Mucosa of gallbladder (tissue), 1 donor: ENCODE results near the gene ZCCHC7. TPM values are rescaled to one million over a fixed set of nuclear protein-coding genes. Genes with fewer than 3 reads are reported as not detected.
"Not testable (repeated sequence)": the region's sequence is repeated elsewhere in the genome, so short reads cannot be mapped to it uniquely, and the experiment has no call there.

Experiments used
- DNase-seq: peaks from one replicate; pipeline ENCODE4 v3.0.0-alpha.2; 2020; ENCODE audit warnings: low spot score
- total RNA-seq: library from RNA; stranded (reverse); gene quantifications from one replicate; pipeline ENCODE4 v1.2.1, GENCODE V29; 2021
- donor health status: DM: no; HTN: no; CAD: no.

The ZCCHC7 gene
- 16.5 TPM for total RNA-seq

- DNase-seq, result peak; percentile 96
Observed at GRCh38 chr9:37119907-37120842, at the start of gene ZCCHC7. TSS of gene ZCCHC7 (plus strand) at chr9:37120574.

GRCh38 chr9:37074790-37075189, 45.6 kb upstream of the ZCCHC7 start:
- not testable (repeated sequence) for DNase-seq

GRCh38 chr9:37079370-37080164, 40.8 kb upstream of the ZCCHC7 start:
- peak; percentile 93 for DNase-seq

- peak; percentile 12 for DNase-seq
Observed at GRCh38 chr9:37080165-37080628, 40.2 kb upstream of the ZCCHC7 start.

GRCh38 chr9:37081507-37081906, 38.9 kb upstream of the ZCCHC7 start:
- DNase-seq, result not testable (repeated sequence)

- no peak for DNase-seq
Observed at GRCh38 chr9:37082214-37082765, 38.1 kb upstream of the ZCCHC7 start.

GRCh38 chr9:37083654-37084053, 36.7 kb upstream of the ZCCHC7 start:
- DNase-seq, result no peak

- no peak for DNase-seq
Observed at GRCh38 chr9:37085233-37085632, 35.1 kb upstream of the ZCCHC7 start.

GRCh38 chr9:37092714-37093295, 27.6 kb upstream of the ZCCHC7 start:
- DNase-seq, result not testable (repeated sequence)

- no peak for DNase-seq
Observed at GRCh38 chr9:37094751-37095150, 25.6 kb upstream of the ZCCHC7 start.

- DNase-seq, result no peak
Observed at GRCh38 chr9:37096628-37097027, 23.7 kb upstream of the ZCCHC7 start.

GRCh38 chr9:37097294-37097693, 23.1 kb upstream of the ZCCHC7 start:
- DNase-seq, result no peak

GRCh38 chr9:37100327-37100726, 20.0 kb upstream of the ZCCHC7 start:
- DNase-seq, result no peak

GRCh38 chr9:37100741-37101140, 19.6 kb upstream of the ZCCHC7 start:
- DNase-seq, result no peak

- no peak for DNase-seq
Observed at GRCh38 chr9:37102486-37102885, 17.9 kb upstream of the ZCCHC7 start.

GRCh38 chr9:37104183-37104889, 16.0 kb upstream of the ZCCHC7 start:
- no peak for DNase-seq

- no peak for DNase-seq
Observed at GRCh38 chr9:37105234-37105633, 15.1 kb upstream of the ZCCHC7 start.

- DNase-seq, result no peak
Observed at GRCh38 chr9:37107701-37108100, 12.7 kb upstream of the ZCCHC7 start.

- DNase-seq, result not testable (repeated sequence)
Observed at GRCh38 chr9:37114442-37114841, 5.9 kb upstream of the ZCCHC7 start.

GRCh38 chr9:37117956-37118355, 2.4 kb upstream of the ZCCHC7 start:
- no peak for DNase-seq

- DNase-seq, result no peak
Observed at GRCh38 chr9:37119360-37119759, 1.0 kb upstream of the ZCCHC7 start.
